ENCODE measurements around the gene MACROD2.

Gene MACROD2

GRCh38 chr20:15863735-15864134 lies 1868.4 kb downstream of the MACROD2 start:
- ATAC-seq (ENCODE audit: low read depth) (no peak), DNase-seq (ENCODE audit: low spot score in 2 of 2) (no peak)
- no peak overlapping the region for H3K4me3 Mint-ChIP-seq
- H3K27ac Mint-ChIP-seq: no peak overlapping the region
- H3K27me3 Mint-ChIP-seq: no peaks in the 10 kb centered on the region
- peaks cover 12% of the 10 kb centered on the region for H3K4me1 Mint-ChIP-seq
- peaks cover 3% of the 10 kb centered on the region for H3K36me3 Mint-ChIP-seq
- peaks cover 4% of the 10 kb centered on the region for H3K9me3 Mint-ChIP-seq

DNA sequence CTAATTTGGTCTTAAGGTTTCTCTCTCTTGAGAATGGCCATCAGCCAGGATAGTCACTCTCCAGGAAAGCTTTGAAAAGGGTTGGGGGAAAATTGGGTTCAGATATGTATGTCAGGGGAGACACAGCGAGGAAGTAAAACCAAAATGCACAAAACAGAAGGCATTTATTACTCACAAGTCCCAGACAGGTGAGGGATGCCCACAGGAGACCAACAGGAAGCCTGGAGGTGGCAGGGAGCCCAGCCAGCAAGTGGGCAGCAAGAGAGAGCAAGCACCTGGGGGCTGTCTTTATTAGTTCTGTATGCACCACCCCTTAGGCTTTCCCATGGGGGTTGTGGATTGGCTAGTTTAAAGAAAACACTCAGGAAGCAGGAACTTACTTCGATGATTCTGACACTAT lies 1870.2 kb downstream of the MACROD2 start:
- Mint-ChIP-seq H3K4me3 (no peak overlapping the region), H3K36me3 (peaks cover 3% of the 10 kb centered on the region), H3K9me3 (peaks cover 1% of the 10 kb centered on the region), H3K27ac (peak overlapping the region; percentile 28), H3K27me3 (no peaks in the 10 kb centered on the region), H3K4me1 (peaks cover 2% of the 10 kb centered on the region)
- ATAC-seq (ENCODE audit: low read depth) (no peak), DNase-seq (ENCODE audit: low spot score in 2 of 2) (no peak)

DNA sequence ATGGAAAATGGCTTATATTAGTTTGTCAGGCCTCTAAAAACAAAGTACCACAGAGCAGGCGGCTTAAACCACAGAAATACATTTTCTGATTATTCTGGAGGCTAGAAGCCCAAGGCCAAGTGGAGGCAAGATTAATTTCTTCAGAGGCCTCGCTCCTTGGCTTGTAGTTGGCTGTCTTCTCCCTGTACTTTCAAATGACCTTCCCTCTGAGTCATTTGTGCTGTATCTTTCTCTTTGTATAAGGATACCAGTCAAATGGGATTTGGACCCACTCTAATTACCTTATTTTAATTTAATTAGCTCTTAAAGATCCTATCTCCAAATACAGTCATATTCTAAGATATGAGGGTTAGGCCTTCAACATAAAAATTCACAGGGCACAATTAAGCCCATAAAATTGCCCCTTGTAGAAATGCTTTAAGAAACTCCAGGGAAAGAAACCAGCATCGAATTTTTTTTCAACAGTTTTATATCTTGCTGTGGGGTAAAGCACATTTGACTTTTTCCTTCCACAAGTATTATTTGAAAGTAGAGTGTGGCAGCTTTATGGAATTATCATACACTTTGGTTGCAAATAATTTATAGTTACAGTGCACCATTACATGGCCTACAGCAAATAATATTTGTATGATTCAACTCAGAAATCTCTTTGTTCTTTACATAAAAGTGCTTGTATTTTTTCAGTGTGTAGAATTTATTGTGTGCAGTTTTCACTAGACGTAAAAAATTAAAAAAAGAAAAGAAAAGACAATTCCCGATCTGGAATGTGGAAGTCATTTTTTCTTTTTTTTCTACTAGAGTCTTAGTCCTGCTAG lies 1871.8 kb downstream of the MACROD2 start:
- H3K9me3 Mint-ChIP-seq: peaks cover 1% of the 10 kb centered on the region
- H3K27me3 Mint-ChIP-seq: no peaks in the 10 kb centered on the region
- no peak overlapping the region for H3K27ac Mint-ChIP-seq
- no peak for DNase-seq (ENCODE audit: low spot score in 2 of 2)
- H3K4me3 Mint-ChIP-seq: no peak overlapping the region
- no peak for ATAC-seq (ENCODE audit: low read depth)
- peaks cover 2% of the 10 kb centered on the region for H3K4me1 Mint-ChIP-seq
- peaks cover 3% of the 10 kb centered on the region for H3K36me3 Mint-ChIP-seq

- Mint-ChIP-seq H3K27ac (no peak overlapping the region), H3K9me3 (peaks cover 1% of the 10 kb centered on the region), H3K4me3 (no peak overlapping the region), H3K36me3 (peaks cover 3% of the 10 kb centered on the region), H3K4me1 (peaks cover 2% of the 10 kb centered on the region), H3K27me3 (no peaks in the 10 kb centered on the region)
- ATAC-seq (ENCODE audit: low read depth) (no peak), DNase-seq (ENCODE audit: low spot score in 2 of 2) (no peak)
Measured at GRCh38 chr20:15867899-15868298, 1872.6 kb downstream of the MACROD2 start.

DNA sequence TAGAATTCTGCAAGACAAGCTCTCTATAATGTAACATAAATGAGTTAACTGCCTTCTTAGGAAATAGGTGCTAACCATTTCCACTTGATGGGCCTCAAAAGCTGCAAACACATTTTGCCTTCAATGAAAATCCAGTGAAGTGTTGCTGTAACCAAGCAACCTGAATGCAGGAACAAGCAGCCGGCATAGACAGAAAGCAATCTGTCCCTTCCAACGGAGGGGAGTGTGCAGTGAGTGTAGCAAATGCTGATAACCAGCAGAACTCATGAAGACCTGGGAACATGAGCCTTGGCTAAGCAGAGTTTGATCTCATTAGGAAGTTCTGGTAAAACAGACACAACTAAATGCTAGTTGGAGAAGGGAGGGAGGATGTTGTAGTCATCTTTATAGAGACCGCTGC lies 1880.1 kb downstream of the MACROD2 start:
- no peak for DNase-seq (ENCODE audit: low spot score in 2 of 2)
- Mint-ChIP-seq H3K4me3 (no peak overlapping the region), H3K27me3 (no peaks in the 10 kb centered on the region), H3K4me1 (peaks cover 14% of the 10 kb centered on the region), H3K36me3 (peaks cover 6% of the 10 kb centered on the region), H3K27ac (peak overlapping the region; percentile 56), H3K9me3 (peaks cover 6% of the 10 kb centered on the region)
- peak; percentile 87 for ATAC-seq (ENCODE audit: low read depth)

- ATAC-seq (ENCODE audit: low read depth) (no peak), DNase-seq (ENCODE audit: low spot score in 2 of 2) (no peak)
- no peak overlapping the region for H3K4me3 Mint-ChIP-seq
- no peaks in the 10 kb centered on the region for H3K27me3 Mint-ChIP-seq
- H3K36me3 Mint-ChIP-seq: peaks cover 5% of the 10 kb centered on the region
- peaks cover 9% of the 10 kb centered on the region for H3K9me3 Mint-ChIP-seq
- H3K27ac Mint-ChIP-seq: no peak overlapping the region
- H3K4me1 Mint-ChIP-seq: peaks cover 6% of the 10 kb centered on the region
Measured at GRCh38 chr20:15882553-15882952, 1887.2 kb downstream of the MACROD2 start.

GRCh38 chr20:15886250-15886649 lies 1890.9 kb downstream of the MACROD2 start:
- DNase-seq (ENCODE audit: low spot score in 2 of 2) (no peak), ATAC-seq (ENCODE audit: low read depth) (no peak)
- no peak overlapping the region for H3K4me3 Mint-ChIP-seq
- H3K4me1 Mint-ChIP-seq: peaks cover 12% of the 10 kb centered on the region
- H3K27me3 Mint-ChIP-seq: no peaks in the 10 kb centered on the region
- peaks cover 8% of the 10 kb centered on the region for H3K9me3 Mint-ChIP-seq
- no peak overlapping the region for H3K27ac Mint-ChIP-seq
- peaks cover 10% of the 10 kb centered on the region for H3K36me3 Mint-ChIP-seq

- no peak for ATAC-seq (ENCODE audit: low read depth)
- Mint-ChIP-seq H3K27ac (no peak overlapping the region), H3K36me3 (peaks cover 13% of the 10 kb centered on the region), H3K4me3 (no peak overlapping the region), H3K27me3 (no peaks in the 10 kb centered on the region), H3K9me3 (peaks cover 8% of the 10 kb centered on the region), H3K4me1 (peaks cover 8% of the 10 kb centered on the region)
- no peak for DNase-seq (ENCODE audit: low spot score in 2 of 2)
Measured at GRCh38 chr20:15887387-15887786, 1892.1 kb downstream of the MACROD2 start.

DNA sequence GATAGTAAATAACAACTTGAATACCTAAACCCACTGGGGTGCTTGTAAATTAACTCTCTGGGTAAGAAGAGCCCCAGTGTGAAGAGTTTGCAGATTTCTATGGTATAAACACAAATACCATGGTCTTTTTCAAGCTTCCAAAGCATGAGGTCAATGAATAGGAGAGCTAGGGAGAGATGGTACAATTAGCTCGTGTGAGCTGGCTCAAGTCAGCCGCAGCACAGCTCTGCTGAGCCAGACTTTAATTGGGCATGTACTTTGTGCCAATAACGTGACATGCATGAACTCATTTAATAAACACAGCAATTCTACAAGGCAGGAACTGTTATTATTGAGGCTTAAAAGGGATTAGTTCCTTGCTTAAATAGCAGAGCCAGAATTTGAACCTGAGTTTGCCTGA lies 1893.7 kb downstream of the MACROD2 start:
- H3K9me3 Mint-ChIP-seq: peaks cover 8% of the 10 kb centered on the region
- H3K4me3 Mint-ChIP-seq: no peak overlapping the region
- DNase-seq (ENCODE audit: low spot score in 2 of 2): no peak
- H3K36me3 Mint-ChIP-seq: peaks cover 17% of the 10 kb centered on the region
- H3K27ac Mint-ChIP-seq: no peak overlapping the region
- no peaks in the 10 kb centered on the region for H3K27me3 Mint-ChIP-seq
- H3K4me1 Mint-ChIP-seq: peaks cover 6% of the 10 kb centered on the region
- no peak for ATAC-seq (ENCODE audit: low read depth)

GRCh38 chr20:15889514-15890256 lies 1894.4 kb downstream of the MACROD2 start:
- no peak for ATAC-seq (ENCODE audit: low read depth)
- H3K9me3 Mint-ChIP-seq: peaks cover 7% of the 10 kb centered on the region
- no peak overlapping the region for H3K4me3 Mint-ChIP-seq
- peaks cover 6% of the 10 kb centered on the region for H3K4me1 Mint-ChIP-seq
- H3K27ac Mint-ChIP-seq: no peak overlapping the region
- H3K36me3 Mint-ChIP-seq: peaks cover 17% of the 10 kb centered on the region
- no peak for DNase-seq (ENCODE audit: low spot score in 2 of 2)
- H3K27me3 Mint-ChIP-seq: no peaks in the 10 kb centered on the region

DNA sequence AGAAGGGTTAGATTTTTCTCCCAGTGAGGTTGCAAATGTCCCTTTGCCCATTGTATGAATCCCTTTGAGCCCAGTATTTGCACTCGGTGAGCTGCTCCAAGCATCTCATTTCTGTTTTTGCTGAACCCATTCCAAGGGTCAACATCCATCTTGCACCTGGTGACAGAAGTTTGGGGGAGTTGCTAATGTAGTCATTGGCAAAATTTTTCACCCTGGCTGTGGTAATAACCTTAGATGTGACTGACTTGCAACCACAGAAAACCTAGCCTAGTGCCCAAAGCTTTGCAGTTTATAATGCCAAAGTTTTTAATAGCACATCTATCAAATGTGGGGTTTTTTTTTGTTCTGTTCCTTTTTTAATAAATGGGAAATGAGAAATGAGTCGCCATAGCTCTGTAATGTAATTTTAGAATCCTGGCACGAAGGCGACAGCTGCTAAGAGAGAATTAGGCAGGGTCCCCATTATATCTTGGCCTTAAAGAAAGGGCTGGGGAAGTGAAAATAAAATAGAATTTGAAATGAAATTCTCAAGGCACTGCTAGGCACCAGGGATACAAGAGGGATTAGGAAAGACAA lies 1895.2 kb downstream of the MACROD2 start:
- Mint-ChIP-seq H3K9me3 (peaks cover 7% of the 10 kb centered on the region), H3K36me3 (peaks cover 17% of the 10 kb centered on the region), H3K4me3 (no peak overlapping the region), H3K4me1 (peaks cover 9% of the 10 kb centered on the region), H3K27ac (no peak overlapping the region), H3K27me3 (no peaks in the 10 kb centered on the region)
- ATAC-seq (ENCODE audit: low read depth) (no peak), DNase-seq (ENCODE audit: low spot score in 2 of 2) (no peak)

DNA sequence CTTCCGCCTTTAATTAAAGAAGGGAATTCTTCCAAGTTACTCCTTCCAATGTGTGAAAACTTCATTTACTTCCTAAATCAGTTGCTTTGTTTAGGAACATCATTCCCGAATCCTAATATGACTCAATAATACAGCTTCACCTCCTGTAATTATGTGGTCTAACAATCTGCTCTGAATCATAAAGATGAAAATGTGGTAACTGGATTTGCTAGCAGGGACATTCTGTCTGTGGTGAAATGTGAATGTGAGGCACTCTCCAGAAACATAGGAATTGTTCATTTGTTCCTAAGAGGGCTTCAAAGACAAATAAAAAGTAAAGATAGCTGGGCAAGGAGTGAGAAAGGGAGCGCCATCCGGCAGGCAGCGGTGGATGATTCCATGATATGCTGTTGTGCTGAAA lies 1899.8 kb downstream of the MACROD2 start:
- ATAC-seq (ENCODE audit: low read depth) (no peak), DNase-seq (ENCODE audit: low spot score in 2 of 2) (no peak)
- Mint-ChIP-seq H3K9me3 (no peaks in the 10 kb centered on the region), H3K27ac (no peak overlapping the region), H3K4me1 (peaks cover 11% of the 10 kb centered on the region), H3K36me3 (peaks cover 12% of the 10 kb centered on the region), H3K27me3 (no peaks in the 10 kb centered on the region), H3K4me3 (no peak overlapping the region)

GRCh38 chr20:15895560-15896084 lies 1900.3 kb downstream of the MACROD2 start:
- Mint-ChIP-seq H3K9me3 (no peaks in the 10 kb centered on the region), H3K27me3 (no peaks in the 10 kb centered on the region), H3K4me3 (no peak overlapping the region), H3K27ac (no peak overlapping the region), H3K36me3 (peaks cover 12% of the 10 kb centered on the region), H3K4me1 (peaks cover 11% of the 10 kb centered on the region)
- DNase-seq (ENCODE audit: low spot score in 2 of 2): no peak
- peak; percentile 43 for ATAC-seq (ENCODE audit: low read depth)

- ATAC-seq (ENCODE audit: low read depth) (no peak), DNase-seq (ENCODE audit: low spot score in 2 of 2) (no peak)
- peaks cover 2% of the 10 kb centered on the region for H3K36me3 Mint-ChIP-seq
- H3K27me3 Mint-ChIP-seq: no peaks in the 10 kb centered on the region
- H3K4me1 Mint-ChIP-seq: peaks cover 8% of the 10 kb centered on the region
- no peak overlapping the region for H3K4me3 Mint-ChIP-seq
- no peaks in the 10 kb centered on the region for H3K9me3 Mint-ChIP-seq
- no peak overlapping the region for H3K27ac Mint-ChIP-seq
Measured at GRCh38 chr20:15899967-15900366, 1904.7 kb downstream of the MACROD2 start.
